Endothelial cell of umbilical vein (primary cell): ENCODE results near the gene PLEKHG4B. TPM values are rescaled to one million over a fixed set of nuclear protein-coding genes. Genes with fewer than 3 reads are reported as not detected.

Source experiments
- BruUV-seq: library from RNA; stranded (reverse); fragments of 400-500 nt; replicated peaks from 2 replicates; lab custom pipeline; 2021; lab: Mats Ljungman, UMichigan
- CTCF ChIA-PET: fragments of 300-600, 350-600 bp; sonication (Branson Sonifier 250); formaldehyde crosslinking; loops from one replicate; lab custom pipeline; 2021; ENCODE audit warnings: antibody characterized with exemption, inconsistent platforms; lab: Charles Lee
- POLR2A ChIA-PET: fragments of 300-600, 350-600 bp; sonication (Branson Sonifier 250); formaldehyde crosslinking; loops from one replicate; lab custom pipeline; 2021; ENCODE audit warnings: antibody characterized with exemption, inconsistent platforms; lab: Charles Lee
- DNase-seq: peaks from one replicate; pipeline ENCODE4 v3.0.0-alpha.2; 2011; ENCODE audit warnings: low read depth, low spot score
- FAIRE-seq: peaks from 2 replicates; lab custom pipeline; 2011; peaks lifted over from hg19 to GRCh38; lab: Jason Lieb, UNC
- H2AFZ ChIP-seq: 2 replicates; pipeline ENCODE4 v1.6.0; 2012; ENCODE audit warnings: low read depth, low read length, control low read depth, inconsistent platforms
- H3K27ac ChIP-seq: 2 replicates; pipeline ENCODE4 v1.5.1; 2011; ENCODE audit warnings: low read depth, mild to moderate bottlenecking, control low read depth, low read length, moderate library complexity; ENCODE audit not compliant: insufficient read depth
- H3K27me3 ChIP-seq, 2 experiments: 2 replicates each; pipeline versions ENCODE4 v1.6.0 to v1.6.1; 2011; ENCODE audit warnings: low read length in 2 of 2, mixed read lengths in 1 of 2; ENCODE audit not compliant: control insufficient read depth in 2 of 2, insufficient read depth in 2 of 2
- H3K36me3 ChIP-seq, 2 experiments: 2 replicates in 1 of 2; 3 replicates in 1 of 2; pipeline ENCODE4 v1.5.1; 2011; ENCODE audit warnings: low read length in 2 of 2, mild to moderate bottlenecking in 1 of 2, moderate library complexity in 1 of 2; ENCODE audit not compliant: control insufficient read depth in 2 of 2, insufficient read depth in 2 of 2; ENCODE audit errors: extremely low read depth in 1 of 2
- H3K4me1 ChIP-seq: 3 replicates; pipeline ENCODE4 v1.5.1; 2011; ENCODE audit warnings: mild to moderate bottlenecking, low read length; ENCODE audit not compliant: control insufficient read depth, insufficient read depth; ENCODE audit errors: extremely low read depth
- H3K4me2 ChIP-seq: 2 replicates; pipeline ENCODE4 v1.6.1; 2011; ENCODE audit warnings: low read length, control low read depth, mixed read lengths; ENCODE audit not compliant: insufficient read depth
- H3K4me3 ChIP-seq, 3 experiments: fragments of 200-600 bp in 1 of 3; sonication (generic), shearing (Covaris generic) in 1 of 3; replicated peaks in 1 of 3; 2 replicates each; pipeline ENCODE4 v1.5.1; 2011 to 2016; ENCODE audit warnings: control low read depth in 3 of 3, low read length in 3 of 3, mild to moderate bottlenecking in 2 of 3, inconsistent platforms in 1 of 3, low read depth in 1 of 3, moderate library complexity in 1 of 3; ENCODE audit not compliant: insufficient read depth in 1 of 3
- H3K79me2 ChIP-seq: 2 replicates; pipeline ENCODE4 v1.6.0; 2012; ENCODE audit warnings: low read length, inconsistent platforms; ENCODE audit not compliant: control insufficient read depth, insufficient read depth
- H3K9ac ChIP-seq: replicated peaks from 2 replicates; pipeline ENCODE3; 2011; ENCODE audit warnings: low read length, control low read depth; ENCODE audit not compliant: insufficient read depth; ENCODE audit errors: extremely low read depth
- H3K9me1 ChIP-seq: replicated peaks from 3 replicates; pipeline ENCODE4 v1.6.0; 2011; ENCODE audit warnings: mild to moderate bottlenecking, low read length; ENCODE audit not compliant: control insufficient read depth, insufficient read depth; ENCODE audit errors: extremely low read depth
- H3K9me3 ChIP-seq: replicated peaks from 2 replicates; pipeline ENCODE4 v1.5.1; 2012; ENCODE audit warnings: low read length, inconsistent platforms; ENCODE audit not compliant: control insufficient read depth, insufficient read depth
- H4K20me1 ChIP-seq: replicated peaks from 2 replicates; pipeline ENCODE3; 2011; ENCODE audit warnings: mild to moderate bottlenecking, low read length; ENCODE audit not compliant: control insufficient read depth, insufficient read depth; ENCODE audit errors: extremely low read depth
- EZH2 ChIP-seq: IDR thresholded peaks from 2 replicates; pipeline ENCODE4 v1.6.1; 2012; ENCODE audit warnings: borderline replicate concordance, low read depth, mild to moderate bottlenecking, moderate library complexity, low read length, inconsistent platforms; ENCODE audit not compliant: severe bottlenecking
- FOS ChIP-seq: IDR thresholded peaks from 2 replicates; pipeline ENCODE4 v1.6.1; 2011; ENCODE audit warnings: mild to moderate bottlenecking, low read length, moderate library complexity, borderline replicate concordance; ENCODE audit not compliant: insufficient read depth
- GATA2 ChIP-seq: IDR thresholded peaks from 2 replicates; pipeline ENCODE4 v1.7.0; 2011; ENCODE audit warnings: low read depth, mild to moderate bottlenecking, moderate library complexity, mixed read lengths, low read length; ENCODE audit not compliant: insufficient read length, insufficient read depth
- JUN ChIP-seq: IDR thresholded peaks from 2 replicates; pipeline ENCODE4 v1.6.1; 2011; ENCODE audit warnings: borderline replicate concordance, low read depth; ENCODE audit not compliant: insufficient read length, insufficient read depth
- MYC ChIP-seq: IDR thresholded peaks from one replicate; pipeline ENCODE4 v1.6.1; 2011; ENCODE audit warnings: mild to moderate bottlenecking, low read depth, low read length
- POLR2A ChIP-seq: IDR thresholded peaks from 2 replicates; pipeline ENCODE4 v1.6.1; 2012; ENCODE audit warnings: low read depth, mild to moderate bottlenecking, control low read depth, low read length
- POLR2AphosphoS5 ChIP-seq: IDR thresholded peaks from 2 replicates; pipeline ENCODE4 v1.6.1; 2012; ENCODE audit warnings: low read depth, mild to moderate bottlenecking, control low read depth, low read length, moderate library complexity; ENCODE audit not compliant: insufficient read depth
- dilution Hi-C: fragments of 300-500 bp; cut with MboI; formaldehyde crosslinking; loops from one replicate; pipeline ENCODE4 v1.15.0; 2019; ENCODE audit warnings: low sequenced_read_pairs; ENCODE audit not compliant: extremely low pct_ligation_motif_present
- intact Hi-C: fragments of 100-400 bp; cut with micrococcal nuclease; formaldehyde crosslinking; loops from one replicate; pipeline ENCODE4 v1.10.0; 2022
- polyA plus RNA-seq, 4 experiments: library from polyadenylated mRNA; depleted of rRNA in 3 of 4; stranded (reverse) in 3 of 4; unstranded in 1 of 4; fragments of >200 nt; gene quantifications; 2 replicates each; pipeline versions ENCODE4 v1.2.1 to v1.2.3, GENCODE V29; 2011 to 2012; ENCODE audit warnings: missing spikeins in 1 of 4
- total RNA-seq: library from RNA; stranded (reverse); gene quantifications from 2 replicates; pipeline ENCODE4 v1.2.3, GENCODE V29; 2021
- TF ChIP-seq, protein P1 (sequence below), 2 donors: IDR thresholded peaks; 1 replicate in 1 of 2; 2 replicates in 1 of 2; pipeline ENCODE4 v1.5.1; 2011; ENCODE audit warnings: low read length in 2 of 2, mild to moderate bottlenecking in 2 of 2, moderate library complexity in 2 of 2, control low read depth in 1 of 2, inconsistent platforms in 1 of 2, low read depth in 1 of 2; ENCODE audit not compliant: insufficient read depth in 1 of 2; ENCODE audit errors: extremely low read depth in 1 of 2
- TF ChIP-seq, protein P2 (sequence below): IDR thresholded peaks from 2 replicates; pipeline ENCODE4 v1.6.1; 2011; ENCODE audit not compliant: insufficient read depth, insufficient read length

Gene PLEKHG4B
- total and polyA plus RNA-seq, 2 donors (not counting 3 experiments of a cell fraction or from before 2014, with no cell fraction given), result not detected

DNA sequence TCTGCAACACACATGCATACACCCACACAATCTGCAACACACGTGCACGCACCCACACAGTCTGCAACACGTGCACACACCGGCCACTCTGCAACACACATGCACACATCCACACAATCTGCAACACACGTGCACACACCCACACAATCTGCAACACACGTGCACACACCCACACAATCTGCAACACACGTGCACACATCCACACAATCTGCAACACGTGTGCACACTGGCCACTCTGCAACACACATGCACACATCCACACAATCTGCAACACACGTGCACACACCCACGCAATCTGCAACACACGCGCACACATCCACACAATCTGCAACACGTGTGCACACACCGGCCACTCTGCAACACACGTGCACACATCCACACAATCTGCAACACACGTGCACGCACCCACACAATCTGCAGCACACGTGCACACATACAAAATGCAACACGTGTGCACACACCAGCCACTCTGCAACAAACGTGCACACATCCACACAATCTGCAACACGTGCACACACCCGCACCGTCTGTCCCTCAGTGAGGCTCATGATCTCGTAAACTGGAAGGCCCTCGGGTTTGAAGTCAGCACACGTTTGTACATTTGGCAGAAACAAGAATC lies 18.4 kb downstream of the PLEKHG4B start:
- Histone ChIP-seq H3K4me1 (no peaks in the 10 kb centered on the region), H3K27ac (no peak overlapping the region), H3K4me2 (no peak overlapping the region), H3K9me3 (no peaks in the 10 kb centered on the region), H3K36me3 (no peaks in the 10 kb centered on the region), H4K20me1 (no peaks in the 10 kb centered on the region), H3K4me3 (no peak overlapping the region), H2AFZ (no peak overlapping the region), H3K9ac (no peak overlapping the region), H3K9me1 (no peaks in the 10 kb centered on the region), H3K27me3 (no peaks in the 10 kb centered on the region), H3K79me2 (no peaks in the 10 kb centered on the region)
- intact Hi-C loops (no loop called here), dilution Hi-C loops (no loop called here)
- ChIA-PET CTCF (no interaction called here), POLR2A (no interaction called here)
- DNase-seq (no peak), FAIRE-seq (no peak)
- TF ChIP-seq GATA2, result no peak
- TF ChIP-seq EZH2, result no peak
- TF ChIP-seq MYC, result no peak
- TF ChIP-seq POLR2AphosphoS5, result no peak
- no peak for TF ChIP-seq POLR2A
- BruUV-seq, result no TSS peak

DNA sequence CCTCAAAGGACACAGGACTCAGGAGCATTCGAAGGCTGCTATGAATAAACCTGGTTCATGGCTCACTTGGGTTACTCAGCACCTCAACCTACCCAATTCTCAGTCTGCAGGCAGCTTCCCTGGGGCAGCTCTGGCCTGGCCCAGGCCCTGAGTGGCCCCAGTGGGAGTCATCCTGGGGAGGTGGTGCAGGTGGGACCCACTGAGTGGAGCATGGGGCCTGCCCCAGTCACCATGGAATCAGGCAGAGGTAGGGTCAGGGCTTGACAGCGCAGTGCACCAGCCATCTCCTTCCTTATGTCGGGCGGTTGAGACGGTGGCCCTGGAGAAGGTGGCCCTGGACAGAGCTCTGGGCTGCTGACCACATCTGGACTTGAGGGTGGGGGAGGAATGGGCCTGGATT lies 19.2 kb downstream of the PLEKHG4B start:
- POLR2A ChIA-PET, result no interaction called here
- no peaks in the 10 kb centered on the region for H3K4me1 ChIP-seq
- no peaks in the 10 kb centered on the region for H3K9me1 ChIP-seq
- dilution Hi-C loops (no loop called here), intact Hi-C loops (no loop called here)
- no peaks in the 10 kb centered on the region for H3K79me2 ChIP-seq
- H3K9me3 ChIP-seq, result no peaks in the 10 kb centered on the region
- H4K20me1 ChIP-seq, result no peaks in the 10 kb centered on the region
- no peak overlapping the region for H2AFZ ChIP-seq
- CTCF ChIA-PET, result no interaction called here
- no peaks in the 10 kb centered on the region for H3K36me3 ChIP-seq
- H3K4me3 ChIP-seq, result no peak overlapping the region
- FAIRE-seq, result no peak
- no peak overlapping the region for H3K27ac ChIP-seq
- DNase-seq, result no peak
- no TSS peak for BruUV-seq
- TF ChIP-seq POLR2A (no peak), FOS (no peak), POLR2AphosphoS5 (no peak), JUN (no peak), EZH2 (no peak), MYC (no peak), GATA2 (no peak)
- TF ChIP-seq, protein P1, sequence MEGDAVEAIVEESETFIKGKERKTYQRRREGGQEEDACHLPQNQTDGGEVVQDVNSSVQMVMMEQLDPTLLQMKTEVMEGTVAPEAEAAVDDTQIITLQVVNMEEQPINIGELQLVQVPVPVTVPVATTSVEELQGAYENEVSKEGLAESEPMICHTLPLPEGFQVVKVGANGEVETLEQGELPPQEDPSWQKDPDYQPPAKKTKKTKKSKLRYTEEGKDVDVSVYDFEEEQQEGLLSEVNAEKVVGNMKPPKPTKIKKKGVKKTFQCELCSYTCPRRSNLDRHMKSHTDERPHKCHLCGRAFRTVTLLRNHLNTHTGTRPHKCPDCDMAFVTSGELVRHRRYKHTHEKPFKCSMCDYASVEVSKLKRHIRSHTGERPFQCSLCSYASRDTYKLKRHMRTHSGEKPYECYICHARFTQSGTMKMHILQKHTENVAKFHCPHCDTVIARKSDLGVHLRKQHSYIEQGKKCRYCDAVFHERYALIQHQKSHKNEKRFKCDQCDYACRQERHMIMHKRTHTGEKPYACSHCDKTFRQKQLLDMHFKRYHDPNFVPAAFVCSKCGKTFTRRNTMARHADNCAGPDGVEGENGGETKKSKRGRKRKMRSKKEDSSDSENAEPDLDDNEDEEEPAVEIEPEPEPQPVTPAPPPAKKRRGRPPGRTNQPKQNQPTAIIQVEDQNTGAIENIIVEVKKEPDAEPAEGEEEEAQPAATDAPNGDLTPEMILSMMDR (IDR thresholded peaks at IDR 0.05; ENCODE audit: extremely low read depth in 1 of 2, insufficient read depth in 1 of 2, low read depth in 1 of 2, low read length in 2 of 2), result no peak
- TF ChIP-seq, protein P2, sequence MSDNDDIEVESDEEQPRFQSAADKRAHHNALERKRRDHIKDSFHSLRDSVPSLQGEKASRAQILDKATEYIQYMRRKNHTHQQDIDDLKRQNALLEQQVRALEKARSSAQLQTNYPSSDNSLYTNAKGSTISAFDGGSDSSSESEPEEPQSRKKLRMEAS, result no peak
- no peak overlapping the region for H3K4me2 ChIP-seq
- H3K27me3 ChIP-seq, result no peaks in the 10 kb centered on the region
- no peak overlapping the region for H3K9ac ChIP-seq
